Nephron progenitor cell (in vitro differentiated cells): Measurements from ENCODE around the gene PPP1R14D.
"Not testable (repeated sequence)": the region's sequence is repeated elsewhere in the genome, so short reads cannot be mapped to it uniquely, and the experiment has no call there.

Experiments used
- DNase-seq: peaks from one replicate; pipeline ENCODE4 v3.0.0; 2021
- H3K27ac Mint-ChIP-seq: 2 replicates; pipeline ENCODE4 v1.8.0; 2021; ENCODE audit warnings: mild to moderate bottlenecking, moderate library complexity, mixed read lengths
- H3K27me3 Mint-ChIP-seq: 2 replicates; pipeline ENCODE4 v1.8.0; 2021; ENCODE audit warnings: mild to moderate bottlenecking, low read depth, mixed read lengths; ENCODE audit not compliant: poor library complexity
- H3K36me3 Mint-ChIP-seq: 2 replicates; pipeline ENCODE4 v1.8.0; 2021; ENCODE audit warnings: low read depth, mixed read lengths
- H3K4me1 Mint-ChIP-seq: 2 replicates; pipeline ENCODE4 v1.8.0; 2021; ENCODE audit warnings: mixed read lengths
- H3K4me3 Mint-ChIP-seq: 2 replicates; pipeline ENCODE4 v1.8.0; 2021; ENCODE audit warnings: mild to moderate bottlenecking, moderate library complexity, mixed read lengths
- H3K9me3 Mint-ChIP-seq: 2 replicates; pipeline ENCODE4 v1.8.0; 2021; ENCODE audit warnings: mild to moderate bottlenecking, moderate library complexity, mixed read lengths
- TF ChIP-seq, protein P1 (sequence below): fragments of 200-600 bp; sonication (generic); IDR thresholded peaks from 2 replicates; pipeline ENCODE4 v1.5.0; 2021; ENCODE audit warnings: antibody characterized with exemption

Gene PPP1R14D

DNA sequence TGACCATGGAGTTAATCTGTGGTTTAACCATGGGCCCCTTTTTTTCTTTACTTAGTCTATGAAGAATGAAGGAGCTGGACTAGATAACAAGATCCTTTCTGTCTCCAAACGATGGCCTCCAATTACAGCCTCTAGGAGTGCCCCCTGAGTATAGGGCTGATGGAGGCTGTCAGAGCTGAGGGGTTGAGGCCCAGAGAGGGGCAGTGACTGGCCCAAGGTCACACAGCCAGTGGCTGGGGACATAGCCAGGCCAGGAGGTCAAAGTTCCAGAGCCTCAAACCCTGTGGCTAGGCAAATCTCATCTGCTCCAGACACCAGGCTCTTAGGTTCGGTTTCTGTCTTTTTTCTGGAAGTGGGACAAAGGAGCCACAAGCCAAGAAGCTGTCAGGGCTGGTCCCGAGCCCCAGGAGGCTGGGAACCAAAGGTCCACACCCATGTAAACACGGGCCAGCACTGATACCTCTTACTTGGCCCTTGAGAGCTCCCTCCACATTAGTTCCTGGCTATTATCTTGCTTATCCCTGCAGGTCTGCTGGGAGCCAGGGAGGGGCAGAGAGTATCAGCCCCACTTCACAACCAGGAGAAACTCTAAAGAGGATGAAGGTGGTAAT lies 35.3 kb upstream of the PPP1R14D start:
- Mint-ChIP-seq H3K4me3 (no peak overlapping the region), H3K27me3 (peaks cover 7% of the 10 kb centered on the region), H3K36me3 (no peaks in the 10 kb centered on the region), H3K27ac (no peak overlapping the region), H3K9me3 (no peaks in the 10 kb centered on the region), H3K4me1 (peaks cover 14% of the 10 kb centered on the region)
- TF ChIP-seq, protein P1, sequence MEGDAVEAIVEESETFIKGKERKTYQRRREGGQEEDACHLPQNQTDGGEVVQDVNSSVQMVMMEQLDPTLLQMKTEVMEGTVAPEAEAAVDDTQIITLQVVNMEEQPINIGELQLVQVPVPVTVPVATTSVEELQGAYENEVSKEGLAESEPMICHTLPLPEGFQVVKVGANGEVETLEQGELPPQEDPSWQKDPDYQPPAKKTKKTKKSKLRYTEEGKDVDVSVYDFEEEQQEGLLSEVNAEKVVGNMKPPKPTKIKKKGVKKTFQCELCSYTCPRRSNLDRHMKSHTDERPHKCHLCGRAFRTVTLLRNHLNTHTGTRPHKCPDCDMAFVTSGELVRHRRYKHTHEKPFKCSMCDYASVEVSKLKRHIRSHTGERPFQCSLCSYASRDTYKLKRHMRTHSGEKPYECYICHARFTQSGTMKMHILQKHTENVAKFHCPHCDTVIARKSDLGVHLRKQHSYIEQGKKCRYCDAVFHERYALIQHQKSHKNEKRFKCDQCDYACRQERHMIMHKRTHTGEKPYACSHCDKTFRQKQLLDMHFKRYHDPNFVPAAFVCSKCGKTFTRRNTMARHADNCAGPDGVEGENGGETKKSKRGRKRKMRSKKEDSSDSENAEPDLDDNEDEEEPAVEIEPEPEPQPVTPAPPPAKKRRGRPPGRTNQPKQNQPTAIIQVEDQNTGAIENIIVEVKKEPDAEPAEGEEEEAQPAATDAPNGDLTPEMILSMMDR: no peak
- DNase-seq: no peak

DNA sequence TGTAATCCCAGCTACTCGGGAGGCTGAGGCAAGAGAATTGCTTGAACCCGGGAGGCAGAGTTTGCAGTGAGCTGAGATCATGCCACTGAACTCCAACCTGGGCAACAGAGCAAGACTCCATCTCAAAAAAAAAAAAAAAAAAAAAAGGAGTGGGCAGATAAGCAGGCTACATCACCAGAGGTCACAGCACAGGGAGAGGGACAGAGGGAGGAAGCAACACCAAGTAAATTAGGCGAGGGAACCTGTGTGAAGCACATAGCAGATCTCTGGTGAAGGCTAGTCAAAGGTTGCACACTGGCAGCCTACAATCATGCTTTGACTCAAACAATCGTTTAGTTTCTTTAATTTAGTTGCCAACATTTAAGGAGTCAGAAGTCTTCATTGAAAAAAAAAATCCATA lies 32.6 kb upstream of the PPP1R14D start:
- H3K27ac Mint-ChIP-seq, H3K36me3 Mint-ChIP-seq, DNase-seq, H3K9me3 Mint-ChIP-seq, H3K4me3 Mint-ChIP-seq: not testable (repeated sequence)
- Mint-ChIP-seq H3K4me1 (peaks cover 32% of the 10 kb centered on the region), H3K27me3 (peaks cover 12% of the 10 kb centered on the region)

DNA sequence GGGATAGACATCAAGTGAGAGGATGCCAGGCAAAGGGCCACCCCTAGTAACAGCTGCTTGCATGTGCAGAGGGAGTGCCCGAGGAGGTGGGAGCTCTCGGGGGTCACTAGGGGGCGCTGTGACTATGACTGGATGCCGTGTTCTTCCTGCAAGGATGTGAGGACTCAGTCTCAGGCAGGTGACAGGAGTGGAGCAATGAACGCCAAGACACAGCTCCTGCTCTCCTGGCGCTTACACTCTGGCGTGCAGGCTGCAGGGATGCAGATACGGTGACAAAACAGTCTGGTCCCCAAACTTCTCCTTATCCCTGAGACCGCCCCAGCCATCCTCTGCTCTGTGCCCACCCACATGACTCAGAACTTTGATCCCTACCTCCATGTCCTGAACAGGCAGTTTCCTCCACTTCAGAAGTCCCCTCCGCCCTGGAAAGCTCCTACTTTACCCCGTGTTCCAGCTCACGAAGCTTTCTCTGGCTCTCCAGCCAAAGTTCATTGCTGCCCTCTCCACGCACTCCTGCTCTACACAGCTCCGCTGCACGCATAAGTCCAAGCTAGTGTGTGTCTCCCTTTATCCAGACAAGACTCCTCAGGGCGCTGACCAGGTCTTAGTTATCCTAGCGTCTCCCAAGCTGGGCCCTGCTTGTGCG lies 30.8 kb upstream of the PPP1R14D start:
- Mint-ChIP-seq H3K36me3 (no peaks in the 10 kb centered on the region), H3K27me3 (peaks cover 13% of the 10 kb centered on the region), H3K9me3 (no peaks in the 10 kb centered on the region), H3K4me1 (peaks cover 37% of the 10 kb centered on the region), H3K4me3 (no peak overlapping the region), H3K27ac (no peak overlapping the region)
- peak; percentile 87 for DNase-seq
- TF ChIP-seq, protein P1: peak; percentile 82

DNA sequence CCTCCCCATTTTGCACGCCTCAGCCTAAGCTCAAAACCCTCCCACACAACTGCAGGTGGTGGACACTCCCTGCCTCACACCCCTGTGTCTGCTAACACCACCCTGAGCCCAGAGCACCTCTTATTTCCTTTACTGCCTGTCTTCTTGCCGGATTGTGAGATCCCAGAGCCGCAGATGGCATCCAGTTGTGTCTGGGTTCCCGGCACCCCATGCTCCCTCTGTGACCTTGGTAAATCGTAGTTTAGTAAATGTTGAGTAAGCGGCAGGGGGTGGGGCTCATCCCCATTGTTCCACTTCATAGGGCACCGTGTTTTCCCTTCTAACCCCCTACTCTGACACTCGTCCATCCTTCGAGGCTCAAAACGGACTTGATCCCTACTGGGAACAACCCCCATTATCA lies 30.2 kb upstream of the PPP1R14D start:
- no peak for DNase-seq
- Mint-ChIP-seq H3K9me3 (no peaks in the 10 kb centered on the region), H3K4me1 (peaks cover 39% of the 10 kb centered on the region), H3K27ac (no peak overlapping the region), H3K36me3 (no peaks in the 10 kb centered on the region), H3K27me3 (peaks cover 10% of the 10 kb centered on the region), H3K4me3 (no peak overlapping the region)
- TF ChIP-seq, protein P1: no peak

DNA sequence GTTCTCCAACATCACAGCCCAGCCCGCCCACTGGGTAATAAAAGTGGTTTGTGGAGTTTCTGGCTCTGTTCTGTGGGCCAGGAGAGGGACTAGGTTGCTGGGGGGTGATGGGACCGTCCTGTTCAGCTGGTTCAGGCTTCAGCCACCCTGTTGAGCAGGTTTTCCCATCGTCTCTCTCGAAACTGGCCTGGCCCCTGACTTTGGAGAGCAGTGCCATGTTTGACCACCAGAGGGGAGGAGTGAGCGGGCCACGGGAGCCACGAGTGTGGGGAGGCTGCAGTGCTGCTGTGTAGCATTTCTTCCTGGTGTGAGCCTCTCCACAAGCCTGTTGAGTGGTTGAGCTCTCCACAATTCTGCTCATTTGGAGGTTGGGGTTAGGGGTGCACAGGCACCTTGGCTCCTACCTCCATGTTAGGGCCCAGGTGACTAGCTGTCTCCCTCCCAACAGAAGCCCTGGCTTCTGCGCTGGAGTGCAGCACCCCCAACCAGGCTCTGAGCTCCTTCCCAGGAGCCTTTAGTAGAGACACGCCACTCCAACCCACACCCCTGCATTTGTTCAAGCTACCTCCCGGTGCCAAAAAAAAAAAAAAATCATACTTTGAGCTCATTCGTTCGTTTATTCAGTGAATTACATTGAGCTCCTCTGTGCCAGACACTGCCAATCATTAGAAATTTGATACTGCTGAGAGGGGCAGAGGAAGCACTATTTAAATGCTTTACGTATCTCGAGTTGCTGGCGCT lies 29.3 kb upstream of the PPP1R14D start:
- Mint-ChIP-seq H3K36me3 (no peaks in the 10 kb centered on the region), H3K4me1 (peaks cover 36% of the 10 kb centered on the region), H3K9me3 (no peaks in the 10 kb centered on the region), H3K27me3 (peaks cover 8% of the 10 kb centered on the region), H3K27ac (peak overlapping the region; percentile 50), H3K4me3 (no peak overlapping the region)
- DNase-seq: peak; percentile 87
- TF ChIP-seq, protein P1: peak; percentile 94

DNA sequence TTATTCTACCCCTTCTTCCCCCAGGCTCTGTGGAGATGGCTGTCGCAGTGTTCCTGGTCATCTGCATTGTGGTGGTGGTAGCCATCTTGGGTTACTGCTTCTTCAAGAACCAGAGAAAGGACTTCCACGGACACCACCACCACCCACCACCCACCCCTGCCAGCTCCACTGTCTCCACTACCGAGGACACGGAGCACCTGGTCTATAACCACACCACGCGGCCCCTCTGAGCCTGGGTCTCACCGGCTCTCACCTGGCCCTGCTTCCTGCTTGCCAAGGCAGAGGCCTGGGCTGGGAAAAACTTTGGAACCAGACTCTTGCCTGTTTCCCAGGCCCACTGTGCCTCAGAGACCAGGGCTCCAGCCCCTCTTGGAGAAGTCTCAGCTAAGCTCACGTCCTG lies 28.2 kb upstream of the PPP1R14D start:
- peaks cover 6% of the 10 kb centered on the region for H3K27me3 Mint-ChIP-seq
- TF ChIP-seq, protein P1: no peak
- peaks cover 34% of the 10 kb centered on the region for H3K4me1 Mint-ChIP-seq
- no peaks in the 10 kb centered on the region for H3K36me3 Mint-ChIP-seq
- H3K9me3 Mint-ChIP-seq: no peaks in the 10 kb centered on the region
- no peak overlapping the region for H3K4me3 Mint-ChIP-seq
- H3K27ac Mint-ChIP-seq: no peak overlapping the region
- DNase-seq: no peak
